Natural killer cell (primary cell): ENCODE results near the gene DRG2. TPM values are rescaled to one million over a fixed set of nuclear protein-coding genes. Genes with fewer than 3 reads are reported as not detected.

ENCODE experiments used
- ATAC-seq, 3 donors: fragments of 150-1000 bp in 2 of 3; fragments of 200-7000 bp in 1 of 3; cut with Tn5 transposase; 1 replicate in 1 of 3; 2 replicates in 2 of 3; pipeline ENCODE4 v1.10.0; 2021; ENCODE audit warnings: mild to moderate bottlenecking in 2 of 3, moderate library complexity in 2 of 3
- DNase-seq, 2 donors: peaks; one replicate each; pipeline versions ENCODE4 v3.0.0 to v3.0.0-alpha.2; 2013 to 2021; ENCODE audit warnings: mixed read lengths in 1 of 2
- H3K27ac ChIP-seq: one replicate; pipeline ENCODE4 v1.5.1; 2013; ENCODE audit warnings: mild to moderate bottlenecking, low read length
- H3K27me3 ChIP-seq: one replicate; pipeline ENCODE4 v1.6.1; 2013; ENCODE audit warnings: low read length; ENCODE audit not compliant: control insufficient read depth, insufficient read depth
- H3K36me3 ChIP-seq: one replicate; pipeline ENCODE4 v1.6.1; 2013; ENCODE audit warnings: low read length; ENCODE audit not compliant: control insufficient read depth, insufficient read depth
- H3K4me1 ChIP-seq: one replicate; pipeline ENCODE4 v1.6.1; 2013; ENCODE audit warnings: low read length; ENCODE audit not compliant: control insufficient read depth, insufficient read depth
- H3K4me3 ChIP-seq: one replicate; pipeline ENCODE4 v1.5.1; 2013; ENCODE audit warnings: low read length
- H3K9me3 ChIP-seq: one replicate; pipeline ENCODE4 v1.6.1; 2013; ENCODE audit warnings: low read length; ENCODE audit not compliant: control insufficient read depth, insufficient read depth
- H3K27ac Mint-ChIP-seq, 2 donors: one replicate each; pipeline ENCODE4 v1.8.0; 2022; ENCODE audit warnings: mild to moderate bottlenecking in 2 of 2, mixed read lengths in 2 of 2, moderate library complexity in 1 of 2
- H3K27me3 Mint-ChIP-seq, 2 donors: one replicate each; pipeline ENCODE4 v1.8.0; 2022; ENCODE audit warnings: low read depth in 2 of 2, mixed read lengths in 2 of 2
- H3K36me3 Mint-ChIP-seq: one replicate; pipeline ENCODE4 v1.8.0; 2022; ENCODE audit warnings: mixed read lengths
- H3K4me1 Mint-ChIP-seq, 2 donors: one replicate each; pipeline ENCODE4 v1.8.0; 2022; ENCODE audit warnings: mixed read lengths in 2 of 2
- H3K4me3 Mint-ChIP-seq: one replicate; pipeline ENCODE4 v1.8.0; 2022; ENCODE audit warnings: mild to moderate bottlenecking, moderate library complexity, mixed read lengths
- H3K9me3 Mint-ChIP-seq, 2 donors: one replicate each; pipeline ENCODE4 v1.8.0; 2022; ENCODE audit warnings: mixed read lengths in 2 of 2
- CTCF ChIP-seq: fragments of 200-600 bp; IDR thresholded peaks from one replicate; pipeline ENCODE4 v1.8.0; 2022; ENCODE audit warnings: antibody characterized with exemption
- WGBS: methylation state at CpG from one replicate; pipeline ENCODE4 v1.1.7; 2013; ENCODE audit warnings: missing lambda C conversion rate; ENCODE audit not compliant: insufficient coverage; 5-methylcytosine and 5-hydroxymethylcytosine counted together
- intact Hi-C: fragments of 100-400 bp; cut with micrococcal nuclease; formaldehyde crosslinking; loops from one replicate; pipeline ENCODE4 v1.14.2; 2022
- total RNA-seq, 4 donors: library from RNA; stranded (reverse); fragments of 120-200 nt in 1 of 4; gene quantifications; one replicate each; pipeline versions ENCODE4 v1.2.3 to v1.2.4, GENCODE V29; 2013 to 2022

Gene DRG2
- total RNA-seq, 3 donors from 2014 or later (not counting 1 experiment from before 2014, with no cell fraction given) = 53.3 to 69.2 (median 62.7) TPM

- Histone ChIP-seq H3K4me3 (no peak overlapping the region), H3K4me1 (no peaks in the 10 kb centered on the region), H3K9me3 (no peaks in the 10 kb centered on the region), H3K27me3 (no peaks in the 10 kb centered on the region), H3K36me3 (no peaks in the 10 kb centered on the region), H3K27ac (no peak overlapping the region)
- Mint-ChIP-seq H3K27me3 (no peaks in the 10 kb centered on the region), H3K4me1 (no peaks in the 10 kb centered on the region), H3K9me3 (no peaks in the 10 kb centered on the region), H3K4me3 (no peak overlapping the region), H3K27ac (no peak overlapping the region), H3K36me3 (no peaks in the 10 kb centered on the region)
- DNase-seq (no peak), ATAC-seq (no peak)
- intact Hi-C loops = no loop called here
- TF ChIP-seq CTCF = no peak
- 74% methylated on average over 3 of the region's 3 CpGs for WGBS
Observed at GRCh38 chr17:18146980-18147379, 59.2 kb downstream of the DRG2 start.

- Histone ChIP-seq H3K9me3 (no peaks in the 10 kb centered on the region), H3K27ac (no peak overlapping the region), H3K27me3 (no peaks in the 10 kb centered on the region), H3K36me3 (no peaks in the 10 kb centered on the region), H3K4me1 (peaks cover 8% of the 10 kb centered on the region), H3K4me3 (no peak overlapping the region)
- intact Hi-C loops = no loop called here
- DNase-seq (no peak), ATAC-seq (no peak)
- no peak for TF ChIP-seq CTCF
- Mint-ChIP-seq H3K9me3 (no peaks in the 10 kb centered on the region), H3K36me3 (no peaks in the 10 kb centered on the region), H3K4me3 (no peak overlapping the region), H3K27me3 (no peaks in the 10 kb centered on the region), H3K4me1 (no peaks in the 10 kb centered on the region), H3K27ac (no peak overlapping the region)
- 89% methylated on average over 7 of the region's 7 CpGs for WGBS
Observed at GRCh38 chr17:18148586-18148985, 60.8 kb downstream of the DRG2 start.

GRCh38 chr17:18151290-18151689 lies 63.5 kb downstream of the DRG2 start:
- no peaks in the 10 kb centered on the region for H3K36me3 ChIP-seq
- 84% methylated on average over 9 of the region's 9 CpGs for WGBS
- H3K9me3 Mint-ChIP-seq = no peaks in the 10 kb centered on the region
- TF ChIP-seq CTCF = no peak
- no peak overlapping the region for H3K4me3 Mint-ChIP-seq
- peaks cover 13% of the 10 kb centered on the region for H3K4me1 ChIP-seq
- intact Hi-C loops = no loop called here
- H3K27me3 ChIP-seq = no peaks in the 10 kb centered on the region
- no peak for DNase-seq
- H3K4me3 ChIP-seq = no peak overlapping the region
- ATAC-seq = no peak
- H3K36me3 Mint-ChIP-seq = no peaks in the 10 kb centered on the region
- H3K4me1 Mint-ChIP-seq = no peaks in the 10 kb centered on the region
- no peaks in the 10 kb centered on the region for H3K27me3 Mint-ChIP-seq
- H3K9me3 ChIP-seq = no peaks in the 10 kb centered on the region
- no peak overlapping the region for H3K27ac ChIP-seq
- H3K27ac Mint-ChIP-seq = no peak overlapping the region

- no peaks in the 10 kb centered on the region for H3K36me3 ChIP-seq
- no peak for DNase-seq
- Mint-ChIP-seq H3K27me3 (no peaks in the 10 kb centered on the region), H3K27ac (peak overlapping the region in 1 of 2 donors; percentile 70), H3K4me1 (peaks cover 6 to 15% of the 10 kb centered on the region in 2 donors), H3K4me3 (no peak overlapping the region), H3K36me3 (no peaks in the 10 kb centered on the region), H3K9me3 (no peaks in the 10 kb centered on the region)
- 94% methylated on average over 14 of the region's 14 CpGs for WGBS
- no peak for TF ChIP-seq CTCF
- no peaks in the 10 kb centered on the region for H3K27me3 ChIP-seq
- intact Hi-C loops = no loop called here
- peaks cover 25% of the 10 kb centered on the region for H3K4me1 ChIP-seq
- no peak overlapping the region for H3K4me3 ChIP-seq
- no peaks in the 10 kb centered on the region for H3K9me3 ChIP-seq
- ATAC-seq = no peak
- H3K27ac ChIP-seq = no peak overlapping the region
Observed at GRCh38 chr17:18155179-18155578, 67.4 kb downstream of the DRG2 start.
